GM23248 (cell line): ENCODE results near the gene CAB39.

Experiments used
- EZH2 ChIP-seq: fragments of 200-600 bp; sonication (generic); IDR thresholded peaks from 2 replicates; pipeline ENCODE4 v1.6.1; 2018; ENCODE audit warnings: antibody characterized with exemption, mild to moderate bottlenecking; ENCODE audit not compliant: insufficient read depth, poor library complexity, severe bottlenecking
- EZH2phosphoT487 ChIP-seq: fragments of 200-600 bp; sonication (generic); IDR thresholded peaks from 2 replicates; pipeline ENCODE4 v1.6.1; 2018; ENCODE audit warnings: antibody characterized with exemption, moderate library complexity, mild to moderate bottlenecking, low read depth; ENCODE audit not compliant: insufficient read depth

DNA sequence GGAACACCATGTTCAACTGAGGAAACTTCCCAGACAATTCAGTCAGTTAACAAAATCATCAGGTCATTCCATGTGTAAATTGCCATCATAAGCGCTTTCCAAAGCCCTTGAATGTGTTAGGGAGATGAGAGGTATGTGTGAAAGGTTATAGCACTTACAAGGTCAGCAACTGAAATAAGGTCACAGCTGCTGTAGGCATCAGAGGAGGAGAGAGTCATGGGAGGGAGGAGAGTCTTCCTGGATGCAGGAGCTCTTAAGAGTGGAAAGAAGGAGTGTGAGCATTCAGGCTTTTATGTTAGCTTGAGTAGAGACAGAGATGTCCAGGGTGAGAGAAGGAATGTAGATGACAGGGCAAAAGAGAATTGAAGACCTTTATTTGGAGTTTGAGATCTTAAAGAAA is 67.0 kb downstream of the CAB39 start:
- TF ChIP-seq EZH2phosphoT487, result no peak
- TF ChIP-seq EZH2, result no peak
